DOHH2 (cell line): ENCODE data around the gene PLAA.
"Not testable (repeated sequence)": the region's sequence is repeated elsewhere in the genome, so short reads cannot be mapped to it uniquely, and the experiment has no call there.

Experiments
- H3F3A ChIP-seq: fragments of 200-600 bp; sonication (generic), shearing (Covaris generic); 2 replicates; pipeline ENCODE4 v1.6.0; 2016; ENCODE audit warnings: antibody characterized with exemption, mild to moderate bottlenecking; ENCODE audit not compliant: control insufficient read depth, insufficient read depth
- H3K27ac ChIP-seq: fragments of 200-600 bp; sonication (generic); 2 replicates; pipeline ENCODE4 v1.5.1; 2014; ENCODE audit warnings: low read depth, mild to moderate bottlenecking, low read length, moderate library complexity
- H3K27me3 ChIP-seq: fragments of 200-600 bp; sonication (generic); 2 replicates; pipeline ENCODE4 v1.6.1; 2014; ENCODE audit warnings: mild to moderate bottlenecking, low read length, mixed read lengths; ENCODE audit not compliant: control insufficient read depth
- H3K36me3 ChIP-seq: fragments of 200-600 bp; sonication (generic); 2 replicates; pipeline ENCODE4 v1.6.1; 2014; ENCODE audit warnings: mild to moderate bottlenecking, low read length, moderate library complexity, mixed read lengths; ENCODE audit not compliant: control insufficient read depth
- H3K4me1 ChIP-seq: fragments of 200-600 bp; sonication (generic); 2 replicates; pipeline ENCODE4 v1.6.1; 2014; ENCODE audit warnings: mild to moderate bottlenecking, low read length, mixed read lengths; ENCODE audit not compliant: control insufficient read depth
- H3K4me2 ChIP-seq: fragments of 200-600 bp; sonication (generic); 2 replicates; pipeline ENCODE4 v1.6.0; 2014; ENCODE audit warnings: mild to moderate bottlenecking, low read length, moderate library complexity
- H3K4me3 ChIP-seq: fragments of 200-600 bp; sonication (generic); 2 replicates; pipeline ENCODE4 v1.5.1; 2014; ENCODE audit warnings: mild to moderate bottlenecking, low read length, mixed read lengths
- H3K79me2 ChIP-seq: fragments of 200-600 bp; sonication (generic); 2 replicates; pipeline ENCODE4 v1.6.1; 2014; ENCODE audit warnings: mild to moderate bottlenecking, low read length, mixed read lengths; ENCODE audit not compliant: control insufficient read depth
- H3K9me2 ChIP-seq: fragments of 200-600 bp; sonication (generic); replicated peaks from 2 replicates; pipeline ENCODE4 v1.6.1; 2014; ENCODE audit warnings: mild to moderate bottlenecking, low read length, mixed read lengths; ENCODE audit not compliant: control insufficient read depth
- H3K9me3 ChIP-seq: fragments of 200-600 bp; sonication (generic); 2 replicates; pipeline ENCODE4 v1.6.1; 2014; ENCODE audit warnings: antibody characterized with exemption, low read length, mixed read lengths; ENCODE audit not compliant: control insufficient read depth, insufficient read depth
- H4K20me1 ChIP-seq: fragments of 200-600 bp; sonication (generic); 2 replicates; pipeline ENCODE4 v1.6.0; 2014; ENCODE audit warnings: low read depth, mild to moderate bottlenecking, antibody characterized with exemption, low read length, moderate library complexity; ENCODE audit not compliant: control insufficient read depth, insufficient read depth
- CTCF ChIP-seq: fragments of 200-600 bp; sonication (generic); IDR thresholded peaks from one replicate; pipeline ENCODE4 v1.5.1; 2014; ENCODE audit warnings: antibody characterized with exemption, mild to moderate bottlenecking, low read depth, low read length; ENCODE audit not compliant: poor library complexity, severe bottlenecking
- EZH2phosphoT487 ChIP-seq: fragments of 200-600 bp; sonication (generic); IDR thresholded peaks from 2 replicates; pipeline ENCODE4 v1.6.1; 2017; ENCODE audit warnings: borderline replicate concordance, mild to moderate bottlenecking, antibody characterized with exemption, low read length, moderate library complexity, mixed read lengths

The PLAA gene

GRCh38 chr9:26891726-26892125 is 55.3 kb downstream of the PLAA start:
- peaks cover 60% of the 10 kb centered on the region for H3K79me2 ChIP-seq
- 0 out of 2 replicates have a peak, but pooled peaks cover 3% of the 10 kb centered on the region for H3F3A ChIP-seq
- no peaks in the 10 kb centered on the region for H3K9me2 ChIP-seq
- no peaks in the 10 kb centered on the region for H3K27me3 ChIP-seq
- peaks cover 33% of the 10 kb centered on the region for H3K4me1 ChIP-seq
- H3K9me3 ChIP-seq, result no peaks in the 10 kb centered on the region
- H4K20me1 ChIP-seq, result peaks cover 4% of the 10 kb centered on the region; the same call in 1 of the 2 replicates
- peak overlapping the region; percentile 99 for H3K4me3 ChIP-seq
- H3K4me2 ChIP-seq, result peak overlapping the region; percentile 90
- H3K27ac ChIP-seq, result peak overlapping the region; percentile 95
- TF ChIP-seq EZH2phosphoT487, result no peak
- H3K36me3 ChIP-seq, result peaks cover 32% of the 10 kb centered on the region

GRCh38 chr9:26888271-26888670 is 58.8 kb downstream of the PLAA start:
- Histone ChIP-seq H3K4me1 (peaks cover 30% of the 10 kb centered on the region), H3K27ac (no peak overlapping the region), H3F3A (0 out of 2 replicates have a peak, but pooled peaks cover 3% of the 10 kb centered on the region), H3K4me3 (0 out of 2 replicates have a peak overlapping the region, but pooled peaks have one; percentile 19), H3K9me3 (no peaks in the 10 kb centered on the region), H4K20me1 (peaks cover 4% of the 10 kb centered on the region; the same call in 1 of the 2 replicates), H3K27me3 (no peaks in the 10 kb centered on the region), H3K4me2 (peak overlapping the region; percentile 23), H3K9me2 (no peaks in the 10 kb centered on the region), H3K79me2 (peaks cover 78% of the 10 kb centered on the region), H3K36me3 (peaks cover 62% of the 10 kb centered on the region)
- TF ChIP-seq CTCF (no peak), EZH2phosphoT487 (no peak)

GRCh38 chr9:26882154-26882553 is 64.9 kb downstream of the PLAA start:
- H3F3A ChIP-seq, result no peaks in the 10 kb centered on the region
- peaks cover 5% of the 10 kb centered on the region; the same call in 1 of the 2 replicates for H3K9me3 ChIP-seq
- H3K27ac ChIP-seq, result no peak overlapping the region
- H3K4me2 ChIP-seq, result no peak overlapping the region
- no peaks in the 10 kb centered on the region for H3K4me1 ChIP-seq
- H3K27me3 ChIP-seq, result no peaks in the 10 kb centered on the region
- H4K20me1 ChIP-seq, result no peaks in the 10 kb centered on the region
- no peak overlapping the region for H3K4me3 ChIP-seq
- H3K9me2 ChIP-seq, result no peaks in the 10 kb centered on the region
- peaks cover 22% of the 10 kb centered on the region for H3K79me2 ChIP-seq
- H3K36me3 ChIP-seq, result peaks cover 89% of the 10 kb centered on the region
- TF ChIP-seq CTCF (no peak), EZH2phosphoT487 (no peak)

- Histone ChIP-seq H3F3A (no peaks in the 10 kb centered on the region), H3K9me2 (no peaks in the 10 kb centered on the region), H3K4me2 (no peak overlapping the region), H3K4me3 (no peak overlapping the region), H3K79me2 (peaks cover 5% of the 10 kb centered on the region), H3K4me1 (no peaks in the 10 kb centered on the region), H3K27me3 (no peaks in the 10 kb centered on the region), H3K27ac (no peak overlapping the region), H4K20me1 (no peaks in the 10 kb centered on the region), H3K36me3 (peaks cover 75% of the 10 kb centered on the region), H3K9me3 (peaks cover 5% of the 10 kb centered on the region; the same call in 1 of the 2 replicates)
- TF ChIP-seq EZH2phosphoT487, result no peak
- no peak for TF ChIP-seq CTCF
Measured at GRCh38 chr9:26880262-26880661, 66.8 kb downstream of the PLAA start.

- not testable (repeated sequence) for H3K27ac ChIP-seq, H3K4me2 ChIP-seq, H3K4me1 ChIP-seq, H3K9me3 ChIP-seq, H3K27me3 ChIP-seq, H3K79me2 ChIP-seq, H3K4me3 ChIP-seq, H3K9me2 ChIP-seq, H3F3A ChIP-seq, H4K20me1 ChIP-seq
- peaks cover 29% of the 10 kb centered on the region for H3K36me3 ChIP-seq
Measured at GRCh38 chr9:26875155-26875554, 71.9 kb downstream of the PLAA start.
